HepG2 (cell line): ENCODE measurements around the gene CEP68. TPM values are rescaled to one million over a fixed set of nuclear protein-coding genes. Genes with fewer than 3 reads are reported as not detected.
A peak's percentile ranks its signal among the peaks of the same experiment; 100 is the strongest.

Experiments used
- ATF3 ChIP-seq: sonication (generic); formaldehyde crosslinking; IDR thresholded peaks from 2 replicates; pipeline ENCODE4 v1.4.0; 2020; ENCODE audit warnings: missing genetic modification reagents
- ATF7 ChIP-seq, 2 experiments: fragments of 450-650 bp in 1 of 2; sonication (generic) in 1 of 2; formaldehyde crosslinking in 1 of 2; IDR thresholded peaks; 2 replicates each; pipeline versions ENCODE4 v1.4.0 to v1.6.1; 2016 to 2020; ENCODE audit warnings: antibody characterized with exemption in 1 of 2, mild to moderate bottlenecking in 1 of 2, missing genetic modification reagents in 1 of 2
- CHD4 ChIP-seq: fragments of 200-600 bp; sonication (generic); IDR thresholded peaks from 2 replicates; pipeline ENCODE4 v1.7.0; 2017; ENCODE audit warnings: mild to moderate bottlenecking, low read length, borderline replicate concordance
- ETV5 ChIP-seq: IDR thresholded peaks from 2 replicates; pipeline ENCODE4 v1.6.1; 2018; ENCODE audit warnings: missing biosample characterization, missing genetic modification reagents, inconsistent platforms, borderline replicate concordance
- FOXK1 ChIP-seq: sonication (generic); formaldehyde crosslinking; IDR thresholded peaks from 2 replicates; pipeline ENCODE4 v1.4.0; 2020; ENCODE audit warnings: low read depth, missing genetic modification reagents, borderline replicate concordance
- MEF2D ChIP-seq: sonication (generic); formaldehyde crosslinking; IDR thresholded peaks from 2 replicates; pipeline ENCODE4 v1.5.1; 2020; ENCODE audit warnings: mild to moderate bottlenecking, missing genetic modification reagents
- MIER3 ChIP-seq: IDR thresholded peaks from 2 replicates; pipeline ENCODE4 v1.6.1; 2016; ENCODE audit warnings: missing compliant biosample characterization, borderline replicate concordance
- MTF2 ChIP-seq: sonication (generic); formaldehyde crosslinking; IDR thresholded peaks from 2 replicates; pipeline ENCODE4 v1.5.0; 2020; ENCODE audit warnings: missing genetic modification reagents, borderline replicate concordance
- NPAS2 ChIP-seq: sonication (generic); formaldehyde crosslinking; IDR thresholded peaks from 2 replicates; pipeline ENCODE4 v1.8.0; 2022; ENCODE audit warnings: mild to moderate bottlenecking, missing genetic modification reagents, borderline replicate concordance
- NR2C2 ChIP-seq: sonication (generic); formaldehyde crosslinking; IDR thresholded peaks from 2 replicates; pipeline ENCODE4 v1.4.0; 2020; ENCODE audit warnings: missing genetic modification reagents, mild to moderate bottlenecking, moderate library complexity, borderline replicate concordance
- RBM39 ChIP-seq: fragments of 200-400 bp; formaldehyde crosslinking; IDR thresholded peaks from one replicate; pipeline ENCODE4 v1.6.1; 2018; ENCODE audit warnings: antibody characterized with exemption, mild to moderate bottlenecking, low read depth, low read length; ENCODE audit not compliant: poor library complexity, severe bottlenecking
- TEAD3 ChIP-seq: optimal IDR thresholded peaks from 2 replicates; pipeline ENCODE3; 2016; ENCODE audit warnings: borderline replicate concordance
- U2AF1 ChIP-seq: fragments of 200-400 bp; formaldehyde crosslinking; optimal IDR thresholded peaks from 2 replicates; pipeline ENCODE3; 2017; ENCODE audit warnings: mild to moderate bottlenecking, low read depth, low read length
- ZGPAT ChIP-seq: IDR thresholded peaks from 2 replicates; pipeline ENCODE4 v1.6.1; 2016; ENCODE audit warnings: mild to moderate bottlenecking
- ZNF160 ChIP-seq: sonication (generic); formaldehyde crosslinking; IDR thresholded peaks from 2 replicates; pipeline ENCODE4 v1.8.0; 2022; ENCODE audit warnings: mild to moderate bottlenecking, inconsistent platforms, missing genetic modification reagents
- ZNF205 ChIP-seq: IDR thresholded peaks from 2 replicates; pipeline ENCODE4 v1.6.1; 2018; ENCODE audit warnings: missing biosample characterization, missing genetic modification reagents
- ZNF275 ChIP-seq: sonication (generic); formaldehyde crosslinking; IDR thresholded peaks from 2 replicates; pipeline ENCODE4 v1.8.0; 2022; ENCODE audit warnings: missing genetic modification reagents, mild to moderate bottlenecking, inconsistent platforms, borderline replicate concordance
- ZNF331 ChIP-seq: sonication (generic); formaldehyde crosslinking; IDR thresholded peaks from 2 replicates; pipeline ENCODE4 v1.4.0; 2020; ENCODE audit warnings: missing genetic modification reagents
- ZNF34 ChIP-seq: sonication (generic); formaldehyde crosslinking; IDR thresholded peaks from 2 replicates; pipeline ENCODE4 v1.4.0; 2020; ENCODE audit warnings: mild to moderate bottlenecking, missing genetic modification reagents, borderline replicate concordance
- ZNF558 ChIP-seq: sonication (generic); formaldehyde crosslinking; IDR thresholded peaks from 2 replicates; pipeline ENCODE4 v1.9.0; 2022; ENCODE audit warnings: mild to moderate bottlenecking, missing genetic modification reagents, borderline replicate concordance
- ZNF670 ChIP-seq: sonication (generic); formaldehyde crosslinking; IDR thresholded peaks from 2 replicates; pipeline ENCODE4 v1.8.0; 2022; ENCODE audit warnings: mild to moderate bottlenecking, missing genetic modification reagents, borderline replicate concordance
- ZNF691 ChIP-seq: sonication (generic); formaldehyde crosslinking; IDR thresholded peaks from 2 replicates; pipeline ENCODE4 v1.4.0; 2020; ENCODE audit warnings: missing genetic modification reagents, low read depth, mild to moderate bottlenecking, borderline replicate concordance
- ZNF781 ChIP-seq: sonication (generic); formaldehyde crosslinking; IDR thresholded peaks from 2 replicates; pipeline ENCODE4 v1.5.1; 2020; ENCODE audit warnings: borderline replicate concordance, mild to moderate bottlenecking, missing genetic modification reagents; ENCODE audit errors: not compliant biosample characterization
- polyA plus RNA-seq, 8 experiments: library from polyadenylated mRNA; depleted of rRNA in 3 of 8; stranded (reverse) in 7 of 8; unstranded in 1 of 8; fragments of >200 nt; fragmentation: Illumina TruSeq in 4 of 8; extraction: Trizol in 4 of 8; gene quantifications; 2 replicates each; pipeline versions ENCODE4 v1.2.1 to v1.2.3, GENCODE V29; 2011 to 2016; ENCODE audit warnings: low read depth in 4 of 8, missing spikeins in 1 of 8, mixed read lengths in 1 of 8; ENCODE audit not compliant: insufficient read depth in 1 of 8
- total RNA-seq, 5 experiments: library from RNA; depleted of rRNA; stranded (reverse); fragments of >200 nt; fragmentation: Illumina TruSeq; extraction: Trizol; gene quantifications; 2 replicates each; pipeline ENCODE4 v1.2.3, GENCODE V29; 2016; ENCODE audit warnings: low read depth in 1 of 5

CEP68 gene
- total and polyA plus RNA-seq, 2 of the 13 experiments (the other 11 are each of a cell fraction or from before 2014, with no cell fraction given): 5.7 to 9.3 TPM

- TF ChIP-seq ETV5 (CRISPR knock-in tag) (no peak), TEAD3 (CRISPR knock-in tag) (peak; percentile 35), ZNF670 (CRISPR knock-in tag) (no peak), ZGPAT (peak; percentile 44; the same call in 1 of the 2 replicates), MTF2 (no peak), ZNF275 (CRISPR knock-in tag) (no peak), ATF7 (IDR thresholded peaks at IDR 0.05) (no peak), ATF7 (CRISPR knock-in tag; IDR thresholded peaks at IDR 0.05) (no peak), MEF2D (CRISPR knock-in tag) (no peak), ZNF34 (CRISPR knock-in tag) (no peak), NPAS2 (CRISPR knock-in tag) (0 out of 2 replicates have a peak, but pooled peaks have one; percentile 28), ZNF691 (no peak), FOXK1 (CRISPR knock-in tag) (no peak), MIER3 (CRISPR knock-in tag) (peak; percentile 17; the same call in 1 of the 2 replicates), ATF3 (CRISPR knock-in tag) (no peak), ZNF160 (no peak), ZNF781 (CRISPR knock-in tag) (no peak), ZNF331 (CRISPR knock-in tag) (peak; percentile 6; the same call in 1 of the 2 replicates), CHD4 (no peak), ZNF558 (0 out of 2 replicates have a peak, but pooled peaks have one; percentile 15), NR2C2 (peak; percentile 49; the same call in 1 of the 2 replicates), ZNF205 (CRISPR knock-in tag) (no peak; the same call in 1 of the 2 replicates), U2AF1 (peak; percentile 15), RBM39 (no peak)
Measured at GRCh38 chr2:65054749-65055421, 1.3 kb upstream of the CEP68 start (continued).
